ENCODE data around the gene NT5C1B.

The NT5C1B gene

DNA sequence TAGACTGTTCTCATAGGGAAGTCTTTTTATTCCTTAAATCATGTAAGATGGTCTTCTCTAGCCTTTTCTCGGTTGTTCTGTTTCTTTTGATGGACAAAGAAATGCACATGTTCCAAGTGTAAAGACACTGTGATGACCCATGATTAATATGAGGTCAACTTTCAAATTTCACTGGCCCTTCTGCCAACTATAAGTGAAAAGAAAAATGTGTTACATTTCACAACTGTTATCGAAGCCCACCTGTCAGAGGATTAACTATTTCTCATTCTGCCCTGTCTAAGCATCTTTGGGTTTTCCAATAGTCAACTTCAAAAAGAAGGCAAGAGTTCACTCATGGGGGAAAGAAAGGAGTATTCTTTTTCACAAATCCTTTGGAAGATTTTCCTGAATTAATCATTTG lies 32.2 kb downstream of the NT5C1B start:
- TF ChIP-seq TAF1 (IDR thresholded peaks at IDR 0.05; ENCODE audit: borderline replicate concordance, insufficient read depth, low read length) (no peak), SIN3A (IDR thresholded peaks at IDR 0.05; ENCODE audit: borderline replicate concordance, insufficient read depth, low read length) (no peak), FOXP2 (optimal IDR thresholded peaks at IDR 0.05; ENCODE audit: borderline replicate concordance, extremely low read depth, extremely low read length, insufficient read depth) (no peak)

DNA sequence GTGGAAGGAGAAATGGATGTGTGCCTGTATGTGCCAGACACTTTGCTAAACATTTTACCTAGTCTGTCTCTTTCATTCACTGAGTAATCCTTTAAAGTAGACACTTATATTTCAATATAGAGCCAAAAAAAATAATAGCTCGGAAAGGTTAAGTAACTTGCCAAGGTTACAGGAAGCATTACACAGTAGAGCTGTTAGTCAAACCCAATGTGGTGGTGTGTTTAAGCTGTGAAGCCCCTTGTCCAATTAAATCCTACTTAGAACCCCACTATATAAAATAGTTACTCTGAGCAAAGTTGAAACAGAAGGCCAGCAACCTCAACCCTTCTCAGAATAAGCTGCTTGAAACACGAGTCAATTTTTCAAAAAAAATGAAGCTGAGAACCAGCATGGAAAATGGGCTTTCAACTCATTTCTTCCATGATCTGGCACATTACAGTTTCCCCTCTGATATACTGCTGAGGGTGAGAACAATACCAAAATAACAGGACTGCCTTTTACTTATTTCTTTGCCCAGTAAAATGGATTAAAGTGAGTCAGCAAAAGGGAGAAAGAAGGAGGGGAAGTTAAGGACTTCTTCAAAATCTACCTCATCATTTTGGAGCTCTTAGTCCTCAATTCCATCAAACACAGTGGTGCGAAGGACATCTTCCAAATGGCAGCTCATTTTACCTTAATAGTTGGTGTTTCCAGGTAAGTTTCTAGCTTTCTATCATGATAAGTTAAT lies 36.9 kb downstream of the NT5C1B start:
- no peak for TF ChIP-seq POLR2AphosphoS5 (IDR thresholded peaks at IDR 0.05; ENCODE audit: low read depth, low read length)
- TF ChIP-seq SIN3A (IDR thresholded peaks at IDR 0.05; ENCODE audit: borderline replicate concordance, insufficient read depth, low read length): no peak
- TF ChIP-seq, protein P1, sequence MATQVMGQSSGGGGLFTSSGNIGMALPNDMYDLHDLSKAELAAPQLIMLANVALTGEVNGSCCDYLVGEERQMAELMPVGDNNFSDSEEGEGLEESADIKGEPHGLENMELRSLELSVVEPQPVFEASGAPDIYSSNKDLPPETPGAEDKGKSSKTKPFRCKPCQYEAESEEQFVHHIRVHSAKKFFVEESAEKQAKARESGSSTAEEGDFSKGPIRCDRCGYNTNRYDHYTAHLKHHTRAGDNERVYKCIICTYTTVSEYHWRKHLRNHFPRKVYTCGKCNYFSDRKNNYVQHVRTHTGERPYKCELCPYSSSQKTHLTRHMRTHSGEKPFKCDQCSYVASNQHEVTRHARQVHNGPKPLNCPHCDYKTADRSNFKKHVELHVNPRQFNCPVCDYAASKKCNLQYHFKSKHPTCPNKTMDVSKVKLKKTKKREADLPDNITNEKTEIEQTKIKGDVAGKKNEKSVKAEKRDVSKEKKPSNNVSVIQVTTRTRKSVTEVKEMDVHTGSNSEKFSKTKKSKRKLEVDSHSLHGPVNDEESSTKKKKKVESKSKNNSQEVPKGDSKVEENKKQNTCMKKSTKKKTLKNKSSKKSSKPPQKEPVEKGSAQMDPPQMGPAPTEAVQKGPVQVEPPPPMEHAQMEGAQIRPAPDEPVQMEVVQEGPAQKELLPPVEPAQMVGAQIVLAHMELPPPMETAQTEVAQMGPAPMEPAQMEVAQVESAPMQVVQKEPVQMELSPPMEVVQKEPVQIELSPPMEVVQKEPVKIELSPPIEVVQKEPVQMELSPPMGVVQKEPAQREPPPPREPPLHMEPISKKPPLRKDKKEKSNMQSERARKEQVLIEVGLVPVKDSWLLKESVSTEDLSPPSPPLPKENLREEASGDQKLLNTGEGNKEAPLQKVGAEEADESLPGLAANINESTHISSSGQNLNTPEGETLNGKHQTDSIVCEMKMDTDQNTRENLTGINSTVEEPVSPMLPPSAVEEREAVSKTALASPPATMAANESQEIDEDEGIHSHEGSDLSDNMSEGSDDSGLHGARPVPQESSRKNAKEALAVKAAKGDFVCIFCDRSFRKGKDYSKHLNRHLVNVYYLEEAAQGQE (IDR thresholded peaks at IDR 0.05; ENCODE audit: insufficient read depth in 1 of 2, low read depth in 2 of 2, low read length in 2 of 2): no peak
- TF ChIP-seq TAF1 (IDR thresholded peaks at IDR 0.05; ENCODE audit: borderline replicate concordance, insufficient read depth, low read length): no peak
- TF ChIP-seq FOXP2 (optimal IDR thresholded peaks at IDR 0.05; ENCODE audit: borderline replicate concordance, extremely low read depth, extremely low read length, insufficient read depth): no peak

DNA sequence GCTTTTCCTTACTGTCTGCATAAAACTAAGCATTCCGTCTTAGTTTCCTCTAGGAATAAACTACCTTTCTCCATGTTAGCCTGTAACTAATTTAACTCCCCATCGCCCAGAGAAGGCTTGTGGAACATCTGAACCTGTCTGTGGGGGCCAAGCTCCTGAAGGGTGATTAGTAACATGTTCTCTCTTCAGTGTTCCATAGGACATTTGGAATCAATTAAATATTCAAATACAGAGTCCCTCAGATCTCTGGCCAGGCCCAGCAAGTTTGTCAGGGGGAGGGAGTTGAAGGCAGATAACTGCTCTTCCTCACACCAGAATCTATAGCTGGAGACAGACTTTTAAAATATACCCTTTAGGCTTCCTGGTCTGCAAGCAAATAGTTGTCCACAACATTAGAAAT lies 37.7 kb downstream of the NT5C1B start:
- TF ChIP-seq, protein P1 (IDR thresholded peaks at IDR 0.05; ENCODE audit: insufficient read depth in 1 of 2, low read depth in 2 of 2, low read length in 2 of 2): no peak
- TF ChIP-seq FOXP2 (optimal IDR thresholded peaks at IDR 0.05; ENCODE audit: borderline replicate concordance, extremely low read depth, extremely low read length, insufficient read depth) (no peak), SIN3A (IDR thresholded peaks at IDR 0.05; ENCODE audit: borderline replicate concordance, insufficient read depth, low read length) (no peak), TAF1 (IDR thresholded peaks at IDR 0.05; ENCODE audit: borderline replicate concordance, insufficient read depth, low read length) (no peak), POLR2AphosphoS5 (IDR thresholded peaks at IDR 0.05; ENCODE audit: low read depth, low read length) (no peak)

DNA sequence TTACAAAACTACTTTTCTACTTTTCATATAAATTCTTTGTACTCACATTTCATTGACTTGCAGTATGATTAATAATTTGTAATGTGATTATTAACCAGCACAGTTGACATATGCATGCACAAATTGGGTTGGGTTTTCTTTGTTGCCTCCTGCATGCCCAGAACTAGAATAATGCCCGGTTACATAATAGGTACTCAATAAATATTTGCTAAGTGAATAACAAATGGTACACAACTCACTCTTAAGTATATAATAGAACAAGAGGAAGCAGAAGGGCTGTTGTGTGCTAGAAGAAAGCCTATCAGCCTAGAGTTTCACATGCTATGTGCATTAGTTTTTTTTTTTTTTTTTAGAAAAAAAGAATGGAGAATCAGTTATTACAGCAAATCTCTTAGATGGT lies 38.2 kb downstream of the NT5C1B start:
- TF ChIP-seq FOXP2 (optimal IDR thresholded peaks at IDR 0.05; ENCODE audit: borderline replicate concordance, extremely low read depth, extremely low read length, insufficient read depth) (no peak), TAF1 (IDR thresholded peaks at IDR 0.05; ENCODE audit: borderline replicate concordance, insufficient read depth, low read length) (no peak)

DNA sequence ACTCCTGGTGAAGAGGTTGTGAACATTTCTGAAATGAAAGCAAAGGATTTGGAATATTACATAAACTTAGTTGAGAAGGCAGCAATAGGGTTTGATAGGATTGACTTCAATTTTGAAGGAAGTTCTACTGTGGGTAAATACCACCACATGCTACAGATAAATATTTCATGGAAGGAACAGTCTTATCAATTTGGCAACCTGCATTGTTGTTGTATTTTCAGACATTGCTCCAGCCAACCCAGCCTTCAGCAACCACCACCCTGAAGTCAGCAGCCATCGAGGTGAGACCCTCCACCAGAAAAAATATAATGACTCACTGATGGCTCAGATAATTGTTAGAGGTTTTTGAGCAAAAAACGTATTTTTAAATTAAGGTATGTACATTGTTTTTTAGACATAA lies 38.9 kb downstream of the NT5C1B start:
- TF ChIP-seq POLR2AphosphoS5 (IDR thresholded peaks at IDR 0.05; ENCODE audit: low read depth, low read length): no peak
- TF ChIP-seq, protein P1 (IDR thresholded peaks at IDR 0.05; ENCODE audit: insufficient read depth in 1 of 2, low read depth in 2 of 2, low read length in 2 of 2): no peak
- TF ChIP-seq TAF1 (IDR thresholded peaks at IDR 0.05; ENCODE audit: borderline replicate concordance, insufficient read depth, low read length): no peak
- TF ChIP-seq FOXP2 (optimal IDR thresholded peaks at IDR 0.05; ENCODE audit: borderline replicate concordance, extremely low read depth, extremely low read length, insufficient read depth): no peak
- TF ChIP-seq SIN3A (IDR thresholded peaks at IDR 0.05; ENCODE audit: borderline replicate concordance, insufficient read depth, low read length): no peak

DNA sequence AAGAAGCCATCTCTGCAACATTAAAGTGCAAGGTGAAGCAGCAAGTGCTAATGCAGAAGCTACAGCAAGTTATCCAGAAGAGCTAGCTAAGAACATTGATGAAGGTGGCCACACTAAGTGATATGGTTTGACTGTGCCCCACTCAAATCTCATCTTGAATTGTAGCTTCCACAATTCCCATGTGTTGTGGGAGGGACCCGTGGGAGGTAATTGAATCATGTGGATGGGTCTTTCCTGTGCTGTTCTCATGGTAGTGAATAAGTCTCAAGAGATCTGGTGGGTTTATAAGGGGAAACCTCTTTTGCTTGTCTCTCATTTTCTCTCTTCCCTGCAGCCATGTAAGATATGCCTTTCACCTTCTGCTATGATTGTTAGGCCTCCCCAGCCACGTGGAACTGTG lies 40.3 kb downstream of the NT5C1B start:
- TF ChIP-seq SIN3A (IDR thresholded peaks at IDR 0.05; ENCODE audit: borderline replicate concordance, insufficient read depth, low read length) (no peak), TAF1 (IDR thresholded peaks at IDR 0.05; ENCODE audit: borderline replicate concordance, insufficient read depth, low read length) (no peak), POLR2AphosphoS5 (IDR thresholded peaks at IDR 0.05; ENCODE audit: low read depth, low read length) (no peak), FOXP2 (optimal IDR thresholded peaks at IDR 0.05; ENCODE audit: borderline replicate concordance, extremely low read depth, extremely low read length, insufficient read depth) (no peak)
- TF ChIP-seq, protein P1 (IDR thresholded peaks at IDR 0.05; ENCODE audit: insufficient read depth in 1 of 2, low read depth in 2 of 2, low read length in 2 of 2): no peak

All from PFSK-1 (cell line).